ENCODE results near the gene STX3.
"Not testable (repeated sequence)": the region's sequence is repeated elsewhere in the genome, so short reads cannot be mapped to it uniquely, and the experiment has no call there.

STX3 gene

DNA sequence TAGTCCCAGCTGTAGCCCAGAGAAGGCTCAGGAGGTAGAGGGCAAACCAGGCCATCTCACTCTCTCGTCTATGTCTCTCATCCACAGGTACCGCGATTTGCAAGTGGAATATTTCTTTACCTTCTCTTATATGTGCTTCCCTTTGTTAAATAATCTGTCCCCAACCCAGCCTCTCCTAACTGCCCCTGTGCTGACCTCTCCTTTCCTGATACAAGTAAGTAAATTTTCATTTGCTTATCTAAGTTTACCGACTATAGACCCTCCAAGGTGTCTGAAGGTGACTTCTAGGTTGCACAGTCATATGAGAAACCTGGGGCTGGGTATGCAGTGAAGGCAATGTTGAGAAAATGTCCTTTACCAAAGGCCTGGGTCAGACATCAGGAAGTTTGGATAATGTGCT lies 90.2 kb downstream of the STX3 start, which contains the start of gene CBLIF:
CBLIF (minus strand) TSS at position 101 of the 400 bp plus-strand sequence; CDS start at position 55, 46 bp downstream.
- DNase-seq: no peak

DNA sequence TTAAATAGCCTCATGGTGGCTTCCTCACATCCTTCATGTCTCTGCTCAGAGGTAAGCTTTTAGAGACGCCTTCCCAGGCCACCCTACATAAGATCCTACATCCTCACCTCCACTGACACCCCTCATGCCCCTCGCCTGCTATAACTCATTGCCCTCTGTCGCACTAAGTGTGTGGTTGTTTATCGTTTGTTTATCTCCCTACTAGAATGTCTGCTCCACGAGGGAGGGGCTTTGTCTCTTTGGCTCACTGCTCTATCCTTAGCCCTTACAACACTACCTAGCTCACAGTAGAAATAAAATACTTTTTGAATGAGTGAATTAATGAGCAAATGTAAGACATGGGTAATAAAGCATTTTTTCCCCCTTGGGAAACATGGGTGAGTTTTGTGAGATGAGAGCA lies 91.4 kb downstream of the STX3 start:
- no peak for DNase-seq

DNA sequence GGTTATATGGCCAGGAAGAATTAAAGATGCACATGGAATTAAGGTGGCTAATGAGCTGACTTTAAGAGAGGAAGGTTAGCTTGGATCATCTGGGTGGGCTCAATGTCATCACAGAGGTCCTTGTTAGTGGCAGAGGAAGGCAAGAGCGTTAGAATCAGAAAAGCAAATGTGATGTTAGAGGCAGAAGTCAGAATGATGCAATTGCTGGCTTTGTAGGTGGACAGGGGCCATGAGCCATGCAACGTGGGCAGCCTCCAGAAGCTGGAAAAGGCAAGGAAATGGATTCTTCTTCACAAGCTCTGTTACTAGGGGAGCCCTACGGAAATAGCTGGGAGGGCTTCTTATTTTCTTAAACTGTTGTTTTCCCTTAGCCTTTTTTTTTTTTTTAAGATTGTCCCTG lies 92.5 kb downstream of the STX3 start:
- peak in 1 of 4 experiments; percentile 15 for DNase-seq

DNA sequence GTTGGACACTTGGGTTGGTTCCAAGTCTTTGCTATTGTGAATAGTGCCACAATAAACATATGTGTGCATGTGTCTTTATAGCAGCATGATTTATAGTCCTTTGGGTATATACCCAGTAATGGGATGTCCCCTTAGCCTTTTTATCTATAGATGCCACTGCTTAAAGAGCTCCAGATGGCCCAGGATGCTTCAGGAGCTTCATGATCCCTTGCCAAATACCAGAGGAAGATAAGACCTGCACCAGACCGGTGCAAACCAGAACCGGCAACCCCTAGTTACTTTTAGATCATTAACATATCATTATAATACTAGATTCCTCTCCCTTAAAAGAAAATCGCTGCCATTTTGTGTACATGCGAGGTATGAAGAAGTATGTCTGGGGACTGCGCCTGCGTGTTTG lies 93.3 kb downstream of the STX3 start:
- not testable (repeated sequence) for DNase-seq

DNA sequence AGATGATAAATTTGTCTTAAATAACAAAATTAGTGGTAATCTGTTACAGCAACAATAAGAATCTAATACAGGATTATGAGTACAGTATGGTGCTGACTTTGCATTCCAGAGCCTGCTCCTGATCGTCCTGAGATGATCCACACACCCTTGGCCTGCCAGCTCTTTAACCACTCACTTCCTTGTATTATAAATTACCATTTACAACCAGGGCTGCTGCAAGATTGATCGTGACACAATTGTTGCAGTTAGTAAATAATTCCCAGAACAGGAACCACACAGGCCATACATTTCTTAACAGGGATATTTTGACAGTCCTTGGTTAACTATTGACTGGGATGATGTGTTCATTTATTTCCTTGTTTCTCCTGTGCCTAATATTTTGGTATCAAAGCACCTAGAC lies 94.0 kb downstream of the STX3 start:
- DNase-seq: peak; percentile 38 to 63 (median 48)

DNA sequence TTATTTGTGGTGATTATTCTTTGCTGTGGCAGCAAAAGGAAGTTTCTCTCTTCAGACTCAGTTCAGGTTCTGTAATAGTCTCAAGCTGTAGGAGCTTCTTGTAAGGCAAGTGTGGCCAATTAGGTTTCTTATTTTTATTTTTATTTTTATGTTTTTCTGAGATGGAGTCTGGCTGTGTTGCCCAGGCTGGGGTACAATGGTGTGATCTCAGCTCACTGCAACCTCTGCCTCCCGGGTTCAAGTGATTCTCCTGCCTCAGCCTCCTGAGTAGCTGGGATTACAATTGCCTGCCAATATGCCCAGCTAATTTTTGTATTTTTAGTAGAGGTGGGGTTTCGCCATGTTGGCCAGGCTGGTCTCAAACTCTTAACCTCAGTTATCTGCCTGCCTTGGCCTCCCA lies 94.4 kb downstream of the STX3 start:
- not testable (repeated sequence) for DNase-seq

DNA sequence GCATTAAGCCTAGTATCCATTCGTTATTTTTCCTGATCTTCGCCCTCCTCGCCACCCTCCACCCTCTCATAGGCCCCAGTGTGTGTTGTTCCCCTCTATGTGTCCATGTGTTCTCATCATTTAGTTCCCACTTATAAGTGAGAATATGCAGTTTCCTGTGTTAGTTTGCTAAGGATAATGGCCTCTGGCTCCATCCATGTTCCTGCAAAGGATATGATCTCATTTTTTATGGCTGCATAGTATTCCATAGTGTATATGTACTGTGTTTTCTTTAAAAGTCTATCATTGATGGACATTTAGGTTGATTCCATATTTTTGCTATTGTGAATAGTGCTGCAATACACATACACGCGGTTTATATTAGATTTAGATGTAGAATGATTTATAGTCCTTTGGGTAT lies 96.2 kb downstream of the STX3 start:
- not testable (repeated sequence) for DNase-seq

DNA sequence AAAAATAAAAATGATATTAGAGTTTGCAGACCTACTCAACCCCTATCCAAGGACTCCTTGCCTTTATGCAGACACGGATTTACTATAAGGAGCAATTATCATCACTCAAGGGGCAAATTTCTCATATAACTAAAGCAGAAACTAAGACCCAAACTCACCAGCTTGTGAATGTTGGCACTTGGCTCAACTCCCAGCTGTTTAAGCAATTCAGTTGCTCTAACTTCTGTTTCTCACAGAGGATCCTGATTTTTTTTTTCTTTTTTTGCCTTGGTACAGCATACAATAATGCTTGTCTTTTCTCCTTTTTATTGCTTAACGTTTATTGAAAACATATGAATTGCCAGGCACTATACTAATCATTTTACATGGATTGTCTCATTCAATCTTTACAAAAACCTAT lies 99.7 kb downstream of the STX3 start:
- DNase-seq: peak; percentile 15 to 54 (median 48)

Measured in suppressor macrophage (primary cell).